Astrocyte of the cerebellum (primary cell): ENCODE data around the gene CTNND2.

ENCODE experiments used
- DNase-seq: peaks from one replicate; pipeline ENCODE4 v3.0.0-alpha.2; 2011; ENCODE audit warnings: low read depth
- H3K4me3 ChIP-seq: 2 replicates; pipeline ENCODE4 v1.5.1; 2011; ENCODE audit warnings: mild to moderate bottlenecking, low read depth, low read length, moderate library complexity
- in situ Hi-C: cut with HindIII; loops from 2 replicates; pipeline ENCODE4 v1.10.0; 2017; ENCODE audit warnings: low sequenced_read_pairs
- TF ChIP-seq, protein P1 (sequence below): IDR thresholded peaks from 2 replicates; pipeline ENCODE4 v1.5.1; 2012; ENCODE audit warnings: low read length, low read depth, moderate library complexity, mild to moderate bottlenecking; ENCODE audit errors: missing control alignments

Gene CTNND2

DNA sequence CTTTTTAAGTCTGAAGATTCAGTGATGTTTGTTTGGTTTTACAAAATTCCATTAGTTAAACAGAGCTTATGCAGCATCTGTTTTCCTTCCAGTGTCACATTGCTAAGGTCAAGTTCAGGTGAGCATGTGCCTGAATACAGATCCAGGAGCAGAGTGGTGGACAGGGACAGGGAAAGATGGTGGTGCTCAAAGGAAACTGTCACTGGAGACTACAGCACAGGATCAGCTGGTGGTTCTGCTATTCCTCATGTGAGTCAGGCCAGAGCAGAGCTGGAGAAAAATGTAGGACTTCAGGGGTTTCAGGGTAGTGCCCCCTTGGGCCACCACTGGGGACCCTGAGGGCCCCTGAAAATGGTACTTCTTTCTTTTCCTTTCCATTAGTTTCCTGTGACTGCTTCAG is 859.7 kb downstream of the CTNND2 start:
- H3K4me3 ChIP-seq = no peak overlapping the region
- in situ Hi-C loops = no loop called here
- DNase-seq = no peak
- TF ChIP-seq, protein P1, sequence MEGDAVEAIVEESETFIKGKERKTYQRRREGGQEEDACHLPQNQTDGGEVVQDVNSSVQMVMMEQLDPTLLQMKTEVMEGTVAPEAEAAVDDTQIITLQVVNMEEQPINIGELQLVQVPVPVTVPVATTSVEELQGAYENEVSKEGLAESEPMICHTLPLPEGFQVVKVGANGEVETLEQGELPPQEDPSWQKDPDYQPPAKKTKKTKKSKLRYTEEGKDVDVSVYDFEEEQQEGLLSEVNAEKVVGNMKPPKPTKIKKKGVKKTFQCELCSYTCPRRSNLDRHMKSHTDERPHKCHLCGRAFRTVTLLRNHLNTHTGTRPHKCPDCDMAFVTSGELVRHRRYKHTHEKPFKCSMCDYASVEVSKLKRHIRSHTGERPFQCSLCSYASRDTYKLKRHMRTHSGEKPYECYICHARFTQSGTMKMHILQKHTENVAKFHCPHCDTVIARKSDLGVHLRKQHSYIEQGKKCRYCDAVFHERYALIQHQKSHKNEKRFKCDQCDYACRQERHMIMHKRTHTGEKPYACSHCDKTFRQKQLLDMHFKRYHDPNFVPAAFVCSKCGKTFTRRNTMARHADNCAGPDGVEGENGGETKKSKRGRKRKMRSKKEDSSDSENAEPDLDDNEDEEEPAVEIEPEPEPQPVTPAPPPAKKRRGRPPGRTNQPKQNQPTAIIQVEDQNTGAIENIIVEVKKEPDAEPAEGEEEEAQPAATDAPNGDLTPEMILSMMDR = no peak

DNA sequence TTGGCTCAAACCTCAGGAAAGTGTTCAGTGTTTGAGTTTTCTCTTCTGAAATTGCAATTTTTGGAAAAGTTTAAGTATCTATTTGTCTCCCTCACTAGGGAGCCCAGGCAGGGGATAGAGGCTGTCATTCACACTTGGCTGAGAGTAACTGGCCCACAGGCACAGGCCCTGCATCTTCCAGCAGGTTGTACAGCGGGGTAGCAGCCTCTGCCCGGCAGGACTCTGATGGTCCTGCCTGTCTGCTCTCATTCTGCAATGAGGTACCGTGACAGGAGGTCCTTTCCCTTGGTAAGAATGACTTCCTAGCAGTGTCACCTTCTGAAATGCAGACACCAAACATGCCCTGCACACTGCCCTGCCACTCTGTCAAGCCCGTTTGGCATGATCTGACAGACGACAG is 860.4 kb downstream of the CTNND2 start:
- no peak overlapping the region for H3K4me3 ChIP-seq
- DNase-seq = no peak
- in situ Hi-C loops = no loop called here
- TF ChIP-seq, protein P1 = no peak

DNA sequence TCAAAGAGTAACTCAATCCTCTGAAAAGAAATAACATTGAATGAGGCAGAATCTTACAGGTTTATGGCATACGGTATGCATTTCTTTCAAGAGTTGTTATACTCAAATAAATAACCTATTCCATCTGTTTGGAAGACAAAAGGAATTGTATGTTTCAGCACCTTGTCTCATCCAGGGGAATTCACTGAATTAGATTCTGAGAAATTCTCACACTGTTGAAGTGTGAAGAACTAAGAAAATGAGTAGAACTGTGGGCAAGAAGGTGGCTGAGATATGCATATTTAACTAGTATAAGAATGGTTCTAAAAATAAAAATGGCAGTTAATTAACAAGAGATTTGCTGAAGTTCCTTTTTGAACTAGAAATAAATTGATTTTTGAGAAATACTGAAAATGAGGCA is 863.9 kb downstream of the CTNND2 start:
- in situ Hi-C loops = no loop called here
- H3K4me3 ChIP-seq = no peak overlapping the region
- no peak for DNase-seq
- TF ChIP-seq, protein P1 = no peak

DNA sequence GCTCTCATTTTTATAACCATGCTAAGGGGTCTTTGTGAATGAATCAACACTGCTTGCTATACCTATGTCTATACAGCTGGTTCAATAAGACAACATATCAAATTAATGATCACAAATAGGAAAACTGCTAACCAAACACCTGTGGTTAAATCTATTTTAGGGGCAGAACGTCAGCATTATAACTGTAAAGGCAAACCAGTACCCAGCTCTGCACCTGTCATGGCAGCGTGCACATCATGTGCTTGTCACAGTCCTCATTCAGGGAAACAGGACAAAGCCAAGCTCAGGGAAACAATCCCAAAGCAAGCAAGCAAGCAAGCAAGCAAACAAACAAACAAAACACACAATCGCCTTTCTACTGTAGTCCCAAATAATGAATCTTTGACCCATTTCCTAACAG is 865.5 kb downstream of the CTNND2 start:
- TF ChIP-seq, protein P1 = no peak
- no peak overlapping the region for H3K4me3 ChIP-seq
- in situ Hi-C loops = no loop called here
- no peak for DNase-seq

DNA sequence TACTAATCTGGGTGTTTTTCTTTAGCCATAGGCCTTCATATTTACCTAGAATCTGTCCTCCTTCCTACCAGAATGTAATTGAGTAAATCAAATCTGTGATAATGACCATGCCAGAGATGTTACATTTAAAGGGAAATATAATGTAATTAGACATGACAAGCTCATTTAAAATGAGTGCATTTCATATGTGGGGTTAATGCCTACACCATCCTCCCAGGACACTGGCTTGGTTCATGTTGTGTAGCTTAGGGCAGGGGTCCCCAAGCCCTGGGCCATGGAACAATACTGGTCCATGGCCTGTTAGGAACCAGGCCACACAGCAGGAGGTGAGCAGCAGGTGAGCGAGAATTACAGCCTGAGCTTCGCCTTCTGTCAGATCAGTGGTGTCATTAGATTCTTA is 866.3 kb downstream of the CTNND2 start:
- no peak overlapping the region for H3K4me3 ChIP-seq
- in situ Hi-C loops = no loop called here
- DNase-seq = no peak
- TF ChIP-seq, protein P1 = no peak

DNA sequence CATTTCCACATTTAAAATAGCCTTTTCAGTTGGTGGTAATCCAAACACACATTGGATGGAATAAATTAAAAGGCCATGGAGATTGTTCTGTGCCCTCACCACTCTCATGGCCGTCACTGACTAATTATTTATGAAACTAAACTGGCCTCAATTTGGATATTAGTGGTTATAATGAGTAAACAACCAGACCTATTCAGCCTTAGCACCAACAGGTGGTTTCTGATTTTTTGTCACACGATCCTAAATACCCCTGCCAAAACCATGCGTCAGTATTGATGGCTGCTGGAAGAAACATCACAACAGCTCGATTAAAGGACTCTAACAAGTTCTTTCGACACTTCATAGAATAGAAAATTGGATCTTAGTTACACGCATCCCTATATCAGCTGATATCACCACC is 867.2 kb downstream of the CTNND2 start:
- no peak overlapping the region for H3K4me3 ChIP-seq
- no peak for DNase-seq
- TF ChIP-seq, protein P1 = no peak
- in situ Hi-C loops = no loop called here

DNA sequence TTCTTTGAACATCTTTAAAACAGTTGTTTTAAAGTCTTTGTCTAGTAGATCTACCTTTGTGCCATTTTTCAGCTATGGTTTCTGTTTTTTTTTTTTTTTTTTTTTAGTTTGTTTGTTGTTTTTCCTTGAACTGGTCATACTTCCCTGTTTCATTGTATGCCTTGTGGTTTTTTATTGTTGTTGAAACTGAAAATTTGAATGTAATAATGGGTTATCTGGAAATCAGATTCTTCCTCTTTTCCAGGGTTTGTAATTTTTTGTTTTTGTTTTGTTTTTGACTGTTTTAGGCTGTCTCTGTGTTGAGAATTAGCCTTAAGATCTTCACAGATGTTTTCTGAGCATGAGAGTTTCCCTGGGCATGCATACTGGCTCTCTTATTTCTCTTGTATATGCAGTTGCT is 873.6 kb downstream of the CTNND2 start:
- in situ Hi-C loops = no loop called here
- no peak for DNase-seq
- TF ChIP-seq, protein P1 = no peak
- no peak overlapping the region for H3K4me3 ChIP-seq
